ENCODE data around the gene CD5L. TPM values are rescaled to one million over a fixed set of nuclear protein-coding genes. Genes with fewer than 3 reads are reported as not detected.

Gene CD5L
- not detected in 2 replicates for total RNA-seq

GRCh38 chr1:157841708-157842107, at the start of gene CD5L:
CD5L (minus strand) TSS chr1:157841808; CDS start chr1:157841701, 107 bp downstream.
- no peak for DNase-seq (ENCODE audit: extremely low read depth, low read depth, low spot score)

DNA sequence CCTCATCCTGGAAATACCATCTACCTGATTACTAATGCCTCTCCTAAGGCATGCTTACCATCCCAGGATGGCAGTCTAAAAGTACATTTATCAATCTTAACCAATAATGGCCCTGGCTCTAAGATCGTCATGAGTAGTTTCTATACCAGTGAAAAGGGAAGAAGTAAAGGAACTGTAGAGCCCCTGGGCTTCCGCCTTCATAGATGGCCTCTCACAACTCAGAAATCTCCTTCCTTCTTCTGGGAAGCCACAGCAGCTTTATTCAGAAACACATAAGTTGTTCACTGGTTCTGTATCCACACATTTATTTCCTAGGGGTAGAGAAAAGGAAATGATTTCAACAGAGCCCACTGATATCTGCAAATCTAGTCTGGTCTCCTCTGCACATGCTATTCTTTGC, 41.0 kb upstream of the CD5L start:
- no peak for DNase-seq (ENCODE audit: extremely low read depth, low read depth, low spot score)

GRCh38 chr1:157880621-157881020, 39.0 kb upstream of the CD5L start:
- no peak for DNase-seq (ENCODE audit: extremely low read depth, low read depth, low spot score)

DNA sequence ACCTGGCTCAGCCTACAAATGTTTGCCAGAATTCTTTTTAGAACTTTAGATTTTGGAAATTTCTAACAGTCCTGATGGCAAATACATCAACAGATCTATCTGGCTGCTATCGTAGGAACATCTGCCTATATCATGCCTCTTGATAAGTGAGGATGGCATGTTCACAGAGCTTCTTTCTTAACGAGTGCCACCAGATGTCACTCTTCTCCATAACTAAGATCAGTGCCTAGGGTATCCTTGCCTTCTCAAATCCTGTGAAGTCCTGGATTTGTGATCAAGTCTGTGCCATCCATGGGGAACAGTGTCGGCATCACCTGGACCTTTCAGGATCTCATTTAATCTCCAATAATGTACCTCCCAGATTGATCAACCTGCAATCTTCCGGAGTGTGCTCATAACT, 36.5 kb upstream of the CD5L start:
- peak; percentile 7 for DNase-seq (ENCODE audit: extremely low read depth, low read depth, low spot score)

GRCh38 chr1:157870490-157870889, 28.9 kb upstream of the CD5L start:
- DNase-seq (ENCODE audit: extremely low read depth, low read depth, low spot score), result no peak

DNA sequence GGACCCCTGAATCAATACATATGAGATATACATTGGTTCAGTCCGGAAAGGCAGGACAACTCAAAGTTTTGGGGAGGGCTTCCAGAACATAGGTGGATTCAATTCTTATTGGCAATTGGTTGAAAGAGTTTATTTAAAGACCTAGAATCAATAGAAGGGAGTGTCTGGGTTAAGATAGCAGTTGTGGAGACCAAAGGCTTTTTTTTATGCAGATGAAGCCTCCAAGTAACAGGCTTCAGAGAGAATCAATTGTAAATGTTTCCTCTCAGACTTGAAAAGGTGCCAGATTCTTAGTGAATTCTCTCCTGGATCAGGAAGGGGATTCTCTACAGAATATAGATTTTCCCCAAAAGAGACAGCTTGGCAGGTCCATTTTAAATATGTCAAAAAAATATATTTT, 27.0 kb upstream of the CD5L start:
- no peak for DNase-seq (ENCODE audit: extremely low read depth, low read depth, low spot score)

DNA sequence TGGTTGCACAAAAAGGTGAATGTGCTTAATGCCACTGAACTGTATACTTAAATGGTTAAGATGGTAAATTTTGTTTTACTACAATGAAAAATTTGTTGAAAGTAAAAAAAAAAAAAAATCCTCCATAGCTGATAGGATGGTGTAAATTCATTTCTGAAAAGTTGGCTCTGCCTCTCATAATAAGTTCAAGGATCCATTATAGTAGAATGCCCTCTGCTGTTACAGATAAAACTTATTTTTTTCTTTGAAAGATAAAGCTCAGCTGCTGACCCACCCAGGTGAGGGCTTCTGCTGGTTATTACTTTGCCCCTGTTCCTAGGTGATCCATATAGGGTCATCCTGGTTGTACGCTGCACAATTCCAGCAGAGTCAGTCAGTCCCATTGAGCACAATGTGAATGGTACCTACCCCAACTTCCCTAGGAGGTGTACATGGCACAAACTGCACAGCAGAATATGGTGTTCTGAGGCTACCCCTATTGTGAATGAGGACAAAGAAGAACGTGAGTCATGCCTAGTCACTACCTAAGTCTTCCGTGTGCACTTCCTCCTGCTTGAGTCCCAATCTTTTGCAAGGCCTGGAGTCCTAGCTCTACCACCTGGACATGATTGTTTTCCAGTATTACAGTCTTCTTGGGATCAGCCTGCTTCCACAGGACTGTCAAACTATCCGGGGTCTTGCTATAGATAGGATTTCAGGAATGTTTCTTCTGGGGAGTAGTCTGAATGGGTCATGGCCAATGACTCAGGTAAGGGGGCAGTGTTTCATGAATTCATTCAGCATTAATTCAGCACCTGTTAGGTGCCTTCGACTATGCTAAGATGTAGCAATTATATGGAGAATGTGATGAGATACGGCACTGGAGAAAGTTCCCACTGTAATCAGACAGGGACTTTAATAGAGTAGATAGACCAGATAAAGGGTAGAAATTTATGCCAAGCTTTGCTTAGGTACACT, 20.8 kb upstream of the CD5L start:
- DNase-seq (ENCODE audit: extremely low read depth, low read depth, low spot score), result no peak

GRCh38 chr1:157856538-157856937, 14.9 kb upstream of the CD5L start:
- no peak for DNase-seq (ENCODE audit: extremely low read depth, low read depth, low spot score)

DNA sequence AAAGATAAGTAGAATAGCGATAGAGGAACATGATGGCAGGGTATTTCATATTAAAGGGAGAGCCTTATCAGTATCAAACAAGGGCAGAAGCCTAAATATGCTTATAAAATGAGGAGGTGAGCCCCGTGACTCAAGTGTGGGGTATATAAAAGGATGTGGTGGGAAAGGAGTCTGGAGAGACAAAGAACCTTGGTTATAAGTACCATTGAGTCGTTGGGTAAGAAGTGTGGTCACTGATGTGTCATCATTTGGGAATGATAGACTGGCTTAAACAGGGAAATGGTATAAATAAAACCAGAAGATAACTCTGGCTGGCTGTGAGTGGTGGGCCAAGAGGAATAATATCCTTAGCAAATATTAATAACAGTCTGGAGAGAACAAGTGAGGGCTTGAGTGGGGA, 10.9 kb upstream of the CD5L start:
- no peak for DNase-seq (ENCODE audit: extremely low read depth, low read depth, low spot score)

- no peak for DNase-seq (ENCODE audit: extremely low read depth, low read depth, low spot score)
Measured at GRCh38 chr1:157849229-157849875, 7.7 kb upstream of the CD5L start.

GRCh38 chr1:157844089-157844830, 2.7 kb upstream of the CD5L start:
- DNase-seq (ENCODE audit: extremely low read depth, low read depth, low spot score), result no peak

- DNase-seq (ENCODE audit: extremely low read depth, low read depth, low spot score), result no peak
Measured at GRCh38 chr1:157842939-157843338, 1.3 kb upstream of the CD5L start.

DNA sequence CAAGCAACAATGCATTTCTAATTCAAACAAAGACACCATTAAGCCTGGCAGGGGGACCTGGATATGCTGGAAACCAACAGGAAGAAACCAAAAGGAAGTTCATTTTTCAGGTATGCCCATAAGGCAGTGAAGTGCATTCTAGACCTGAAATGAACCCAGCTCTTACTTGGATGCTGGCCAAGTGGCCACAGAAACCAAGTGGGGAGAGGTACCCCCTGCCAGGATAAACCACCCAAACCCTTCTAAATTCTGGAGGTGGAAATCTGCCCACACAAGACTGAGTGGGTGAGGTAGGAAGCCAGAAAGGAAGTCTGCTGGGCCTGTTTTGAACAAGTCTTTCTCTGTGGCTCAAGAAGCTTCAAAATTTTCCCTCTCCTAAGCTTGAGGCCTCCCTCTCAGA, 2.6 kb downstream of the CD5L start:
- DNase-seq (ENCODE audit: extremely low read depth, low read depth, low spot score), result no peak

- DNase-seq (ENCODE audit: extremely low read depth, low read depth, low spot score), result no peak
Measured at GRCh38 chr1:157834430-157834829, 7.2 kb downstream of the CD5L start.

GRCh38 chr1:157833145-157833544, 8.5 kb downstream of the CD5L start:
- no peak for DNase-seq (ENCODE audit: extremely low read depth, low read depth, low spot score)

GRCh38 chr1:157831968-157832626, 9.5 kb downstream of the CD5L start:
- DNase-seq (ENCODE audit: extremely low read depth, low read depth, low spot score), result no peak

- no peak for DNase-seq (ENCODE audit: extremely low read depth, low read depth, low spot score)
Measured at GRCh38 chr1:157830887-157831286, 10.7 kb downstream of the CD5L start.

- DNase-seq (ENCODE audit: extremely low read depth, low read depth, low spot score), result no peak
Measured at GRCh38 chr1:157829711-157830110, 11.9 kb downstream of the CD5L start.

- DNase-seq (ENCODE audit: extremely low read depth, low read depth, low spot score), result no peak
Measured at GRCh38 chr1:157829210-157829609, 12.4 kb downstream of the CD5L start.

- no peak for DNase-seq (ENCODE audit: extremely low read depth, low read depth, low spot score)
Measured at GRCh38 chr1:157820299-157820698, 21.3 kb downstream of the CD5L start.

GRCh38 chr1:157819896-157820295, 21.7 kb downstream of the CD5L start, which contains the start of gene FCRL1:
FCRL1 (minus strand) TSS chr1:157820120; CDS start chr1:157820037, 83 bp downstream.
- no peak for DNase-seq (ENCODE audit: extremely low read depth, low read depth, low spot score)
